HG03342 (cell line): ENCODE measurements around the gene ATP8B4.
"Not testable (repeated sequence)": the region's sequence is repeated elsewhere in the genome, so short reads cannot be mapped to it uniquely, and the experiment has no call there.

Experiments
- ATAC-seq: cut with Tn5 transposase; IDR thresholded peaks from one replicate; pipeline ENCODE4 v1.9.1; 2021; ENCODE audit warnings: mild to moderate bottlenecking, moderate library complexity; ENCODE audit not compliant: unreplicated experiment

The ATP8B4 gene

DNA sequence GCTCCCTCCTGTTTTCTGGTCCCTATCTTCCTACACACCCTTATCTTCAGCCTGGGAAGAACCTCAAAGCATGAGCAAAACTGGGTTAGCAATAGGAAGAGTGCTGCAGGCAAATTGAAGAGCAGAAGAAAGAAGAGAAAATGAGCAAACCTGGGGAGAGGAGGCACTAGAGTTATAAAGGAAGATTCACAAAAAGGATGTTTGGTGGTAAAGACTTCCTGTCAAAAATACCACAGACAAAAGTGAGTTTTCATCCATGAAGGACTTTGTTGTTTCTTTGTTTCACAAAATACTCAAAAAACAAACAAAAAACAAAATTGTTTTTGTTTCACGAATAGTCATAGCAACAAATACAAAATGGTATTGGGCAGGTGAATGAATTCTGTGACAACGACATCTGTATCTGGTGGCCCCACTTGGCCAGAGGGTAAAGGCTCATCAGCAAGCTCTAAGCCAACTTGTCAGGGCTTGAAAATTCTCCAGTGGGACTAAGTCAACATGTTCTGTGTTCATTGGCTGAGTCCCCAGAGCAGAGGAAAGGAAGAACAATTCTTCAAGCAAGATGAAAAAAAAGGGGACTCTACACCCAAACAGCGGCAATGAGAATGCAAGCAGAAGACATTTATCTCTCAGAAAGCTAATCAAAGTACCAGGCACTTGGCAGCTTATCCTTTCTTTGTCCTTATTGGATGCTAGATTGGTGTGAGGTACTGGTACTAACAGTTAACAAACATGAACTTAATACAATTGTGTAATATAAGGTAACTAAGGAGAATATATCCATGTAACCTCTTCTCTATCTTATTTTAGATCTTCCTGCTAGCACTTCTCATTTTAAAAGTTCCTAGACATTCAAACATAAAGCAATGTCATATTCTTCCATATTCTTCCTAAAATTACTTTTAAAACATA lies 9.7 kb downstream of the ATP8B4 start:
- no peak for ATAC-seq

DNA sequence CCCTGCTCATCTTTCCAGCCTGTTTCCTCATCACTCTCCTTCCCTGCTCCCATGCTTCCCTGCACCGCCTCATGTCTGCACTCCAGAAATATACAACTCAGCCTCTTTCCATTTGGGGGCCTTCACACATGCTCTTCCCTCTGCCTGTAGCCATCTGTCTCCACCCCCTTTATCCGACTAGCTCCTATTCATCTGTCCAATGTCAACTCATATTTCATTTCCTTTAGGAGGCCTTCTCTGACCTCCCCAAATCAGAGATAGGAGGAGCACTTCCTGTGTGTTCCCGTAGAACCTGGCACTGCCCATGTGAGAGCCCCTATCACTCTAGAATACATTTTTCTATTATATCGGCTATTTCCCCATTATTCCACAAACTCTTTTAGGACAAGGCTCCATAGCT lies 10.6 kb downstream of the ATP8B4 start:
- no peak for ATAC-seq

DNA sequence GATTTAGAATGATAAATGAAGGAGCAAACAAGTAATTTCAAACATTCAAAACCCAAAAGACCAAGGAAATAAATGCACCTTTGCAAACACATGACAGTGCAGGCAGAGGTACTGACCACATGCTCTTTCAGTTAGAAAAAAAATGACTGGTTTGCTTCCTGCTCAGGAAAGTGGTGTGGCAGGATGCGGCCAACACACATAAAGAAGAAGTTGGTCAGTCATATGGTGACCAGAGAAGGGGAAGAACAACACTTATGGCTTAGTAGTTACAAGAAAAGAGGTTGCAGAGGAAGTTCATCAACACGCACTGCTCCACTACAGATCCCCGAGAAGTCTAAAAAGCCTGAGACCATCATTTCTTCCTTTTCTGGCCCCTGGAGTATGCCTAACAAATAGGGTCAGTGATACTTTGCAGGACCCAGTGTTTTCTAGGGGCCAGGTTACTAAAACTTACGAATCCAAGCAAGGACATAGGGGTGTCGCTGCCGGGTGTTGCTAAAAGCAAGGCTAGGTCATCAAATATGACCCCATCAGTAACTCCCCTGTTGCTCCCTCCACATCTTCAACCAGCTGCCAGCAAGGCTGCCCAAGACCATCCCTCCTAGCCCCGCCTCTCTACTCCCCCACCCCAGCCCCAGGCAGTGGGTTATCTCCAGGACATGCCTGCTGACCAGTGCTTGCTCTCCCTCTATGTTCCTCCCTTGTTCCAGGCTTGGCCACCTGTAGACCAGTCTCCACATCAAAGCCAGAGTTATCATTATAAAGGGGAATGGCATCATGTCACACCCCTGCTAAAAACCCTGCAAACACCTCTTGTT lies 11.2 kb downstream of the ATP8B4 start:
- peak; percentile 96 for ATAC-seq

DNA sequence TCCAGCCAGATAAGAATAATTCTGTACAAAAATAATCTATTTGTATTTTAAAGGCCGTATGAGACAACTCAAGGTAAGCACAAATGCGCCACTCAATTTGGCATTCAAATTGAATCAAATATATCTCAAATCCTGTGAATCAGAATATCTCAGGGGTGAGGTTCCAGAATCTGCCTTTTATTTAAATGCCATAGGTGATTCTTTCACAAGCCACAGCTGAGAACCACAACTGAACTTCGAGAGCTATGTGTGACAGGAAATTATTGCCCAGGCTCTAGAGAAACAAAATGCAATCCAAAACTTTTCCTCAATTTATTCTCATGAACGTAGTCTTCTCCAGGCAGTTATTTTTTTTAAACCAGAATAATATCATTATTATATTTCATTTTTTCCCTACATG lies 11.9 kb downstream of the ATP8B4 start:
- no peak for ATAC-seq

DNA sequence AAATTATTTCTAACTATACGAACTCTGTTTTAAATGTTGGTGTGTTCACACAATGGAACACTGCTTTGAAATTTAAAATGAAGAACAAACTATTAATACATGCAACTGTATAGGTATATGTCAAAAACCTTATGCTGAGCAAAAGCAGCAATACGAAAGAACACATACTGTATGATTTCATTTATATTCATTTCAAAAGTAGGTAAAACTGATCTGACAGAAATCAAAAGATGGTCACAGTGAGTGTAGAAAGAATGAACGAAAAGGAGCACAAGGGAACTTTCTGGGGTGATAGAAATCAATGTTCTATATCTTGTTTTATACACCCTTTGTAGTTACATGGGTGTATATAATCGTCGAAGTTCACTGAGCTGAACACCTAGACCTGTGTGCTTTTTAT lies 12.6 kb downstream of the ATP8B4 start:
- ATAC-seq = no peak

DNA sequence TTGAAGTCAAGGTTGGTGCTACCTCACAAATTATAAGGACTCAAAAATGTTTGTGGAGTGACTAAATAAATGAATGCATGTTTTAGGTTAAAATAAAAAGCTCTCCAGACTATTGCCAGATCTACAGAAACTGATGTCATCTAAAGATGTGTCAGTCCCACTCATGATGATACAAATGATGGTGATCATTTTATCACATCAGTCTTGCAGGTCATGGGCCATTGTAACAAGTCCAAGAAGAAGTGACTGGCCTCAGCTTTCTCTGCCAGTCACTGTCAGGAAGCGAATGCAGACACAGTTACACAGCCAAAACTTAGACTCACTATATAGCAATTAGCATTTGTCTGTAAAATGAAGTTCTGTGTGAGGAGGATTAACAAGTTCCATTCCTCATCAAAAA lies 18.5 kb downstream of the ATP8B4 start:
- no peak for ATAC-seq

DNA sequence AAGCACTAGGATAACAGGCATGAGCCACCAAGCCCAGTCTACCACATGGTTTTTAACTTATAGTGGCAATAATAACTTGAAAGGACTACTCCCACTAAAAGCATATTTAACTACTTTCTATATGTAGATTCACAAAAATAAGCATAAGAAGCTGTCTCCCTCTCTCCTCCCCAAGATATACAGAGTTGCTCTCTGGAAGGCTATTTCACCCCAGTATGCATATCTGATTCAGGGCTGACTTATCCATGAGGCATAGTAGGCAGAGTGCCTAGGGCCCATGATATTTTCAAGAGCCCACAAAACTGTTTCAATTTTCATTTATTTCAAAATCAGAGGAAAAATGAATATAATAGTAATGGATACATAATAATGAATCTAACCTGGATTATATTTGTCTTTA lies 20.5 kb downstream of the ATP8B4 start:
- no peak for ATAC-seq

DNA sequence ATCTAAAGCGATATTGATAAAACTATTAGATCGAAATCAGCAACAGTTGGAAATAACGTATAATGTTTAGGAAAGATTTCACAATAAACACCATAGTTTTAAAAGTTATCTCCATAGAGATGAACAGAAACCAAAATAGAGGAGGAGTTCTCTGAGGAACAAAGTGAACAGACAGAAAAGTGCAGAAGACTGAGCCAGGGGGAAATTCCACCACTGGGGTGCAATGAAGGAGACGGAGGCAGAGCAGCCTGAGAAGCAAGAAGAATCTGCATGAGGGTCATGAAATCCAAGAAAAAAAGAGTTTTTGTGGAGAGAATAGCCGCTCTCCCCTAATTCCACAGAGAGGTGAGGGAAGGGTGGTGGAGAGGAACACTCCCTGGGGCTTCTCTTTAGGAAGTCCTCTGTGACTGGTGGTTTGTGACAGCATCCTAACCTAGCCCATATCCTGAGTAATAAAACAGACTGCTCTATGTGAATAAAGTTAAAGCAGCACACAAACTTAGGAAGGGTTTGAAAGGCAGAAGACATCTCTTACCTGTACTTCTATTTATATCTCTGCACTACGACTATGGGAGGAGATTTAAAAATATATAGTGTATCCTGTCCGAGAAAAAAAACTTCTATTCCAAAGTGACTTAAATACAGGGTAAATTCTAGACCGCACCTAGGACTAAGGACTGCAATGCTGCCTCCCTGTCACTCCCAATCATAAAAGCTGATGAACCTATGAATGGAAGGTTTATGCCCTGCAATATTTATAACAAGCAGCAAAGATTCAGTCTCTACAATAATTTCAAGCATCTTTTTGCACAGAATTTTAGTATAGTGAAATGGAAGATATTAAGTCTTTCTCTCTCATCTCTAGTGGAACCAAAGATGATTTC lies 22.9 kb downstream of the ATP8B4 start:
- ATAC-seq = no peak

DNA sequence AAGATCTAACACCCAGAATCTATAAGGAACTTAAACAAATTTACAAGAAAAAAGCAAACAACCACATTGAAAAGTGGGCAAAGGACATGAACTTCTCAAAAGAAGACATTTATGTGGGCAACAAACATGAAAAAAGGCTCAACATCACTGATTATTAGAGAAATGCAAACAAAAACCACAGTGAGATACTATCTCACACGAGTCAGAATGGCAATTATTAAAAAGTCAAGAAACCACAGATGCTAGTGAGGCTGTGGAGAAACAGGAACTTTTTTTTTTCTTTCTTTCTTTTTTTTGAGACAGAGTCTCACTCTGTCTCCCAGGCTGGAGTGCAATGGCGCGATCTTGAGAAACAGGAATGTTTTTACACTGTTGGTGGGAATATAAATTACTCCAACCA lies 29.6 kb downstream of the ATP8B4 start:
- ATAC-seq = not testable (repeated sequence)

DNA sequence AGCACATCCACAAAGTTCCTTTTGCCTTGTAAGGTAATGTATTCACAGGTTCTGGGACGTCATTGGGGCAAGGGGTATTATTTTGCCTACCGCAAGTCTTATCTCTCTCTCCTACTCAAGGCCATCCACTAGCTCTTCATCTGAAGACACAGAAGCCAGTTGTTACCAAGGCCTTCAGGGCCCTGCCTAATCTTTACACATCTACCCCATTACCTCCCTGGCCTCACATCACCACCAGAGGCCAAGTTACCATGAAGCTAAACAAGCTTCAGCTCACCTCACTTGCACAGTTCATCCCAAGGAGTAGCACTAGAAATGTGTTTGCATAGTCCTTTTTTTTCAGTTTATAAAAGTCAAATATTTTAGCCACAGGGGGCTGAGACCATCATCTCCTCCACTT lies 34.1 kb downstream of the ATP8B4 start:
- no peak for ATAC-seq

DNA sequence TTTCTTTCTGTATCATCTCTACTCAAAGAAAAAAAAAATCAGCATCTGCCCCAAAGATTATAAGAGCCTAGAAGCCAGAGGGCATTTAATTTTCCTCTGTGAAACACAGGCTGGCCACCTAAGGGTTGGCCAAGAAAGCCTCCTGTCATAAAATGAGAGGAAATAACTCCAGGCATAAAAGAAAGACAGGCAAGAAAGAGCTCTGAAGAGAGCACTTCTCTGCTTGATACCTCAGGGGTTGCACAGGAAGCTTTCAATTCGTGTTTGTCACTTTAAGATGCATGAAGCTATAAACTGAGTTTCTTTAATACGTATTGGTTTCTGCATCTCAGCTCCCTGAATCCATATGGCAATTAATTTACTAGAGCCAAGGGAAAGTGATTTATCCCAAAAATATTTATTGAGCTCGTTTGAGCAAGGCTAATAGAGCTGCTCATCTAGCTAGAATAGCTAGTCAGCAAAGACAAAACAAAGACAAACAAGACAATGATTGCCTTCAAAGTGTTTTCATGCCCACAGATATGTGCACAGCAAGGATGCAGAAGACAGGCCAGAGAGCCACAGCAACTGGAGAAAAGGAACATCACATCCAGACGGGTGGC lies 35.5 kb downstream of the ATP8B4 start:
- no peak for ATAC-seq

DNA sequence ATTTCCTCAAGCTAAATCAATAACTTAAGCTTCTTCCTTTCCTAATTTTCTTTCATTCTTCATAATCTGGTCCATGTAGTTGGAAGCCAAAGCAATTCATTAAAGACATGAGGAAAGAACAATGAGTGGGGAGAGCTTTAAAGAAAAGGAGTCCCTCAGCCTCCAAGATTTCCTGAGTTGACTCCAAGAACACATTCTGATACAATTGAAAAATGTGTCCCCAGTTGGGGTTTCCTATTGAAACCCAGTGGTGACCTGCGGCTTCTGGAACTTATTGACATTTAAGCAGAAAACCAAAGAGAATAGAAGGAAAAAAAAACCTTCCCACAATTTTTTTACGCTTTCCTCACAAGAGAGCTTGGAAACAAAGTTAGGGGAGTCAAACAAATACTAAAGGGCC lies 37.0 kb downstream of the ATP8B4 start:
- ATAC-seq = no peak

DNA sequence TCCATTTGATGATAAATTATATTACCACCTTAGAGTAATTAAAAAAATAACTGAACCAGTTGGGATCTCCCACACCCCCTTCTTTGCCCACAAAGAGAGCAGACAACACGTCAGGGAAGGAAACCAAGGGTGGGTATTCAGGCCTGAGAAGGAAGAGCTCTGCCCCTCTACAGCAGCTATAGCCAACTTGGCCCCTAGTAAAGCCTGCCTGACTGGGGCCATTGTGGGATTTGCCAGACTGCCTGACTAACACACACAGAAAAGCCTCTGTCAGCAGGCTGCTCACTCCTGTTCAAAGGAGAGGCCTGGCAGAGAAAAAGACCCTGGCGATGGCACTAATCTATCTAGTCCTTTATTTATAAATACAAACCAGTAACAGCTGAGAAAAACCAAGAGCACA lies 41.4 kb downstream of the ATP8B4 start:
- ATAC-seq = no peak

DNA sequence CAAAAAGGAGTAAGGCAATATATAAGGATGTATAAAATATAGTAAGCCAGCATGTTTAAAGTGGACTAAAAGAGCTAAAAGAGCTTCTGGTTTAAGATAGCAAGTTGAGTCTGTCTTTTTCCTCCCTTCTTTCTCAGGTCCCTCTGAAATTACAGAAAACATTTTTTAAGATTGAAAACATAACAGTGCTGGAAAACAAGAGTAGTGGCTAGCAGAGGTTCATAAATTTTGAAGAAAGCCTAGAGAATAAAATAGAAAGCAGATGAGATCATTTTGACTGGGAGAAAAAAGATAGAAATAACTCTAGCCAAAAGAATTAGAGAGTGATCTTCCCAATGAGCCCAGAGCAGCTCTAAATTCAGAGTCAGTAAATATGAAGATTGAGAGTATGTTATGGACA lies 41.9 kb downstream of the ATP8B4 start:
- ATAC-seq = no peak

DNA sequence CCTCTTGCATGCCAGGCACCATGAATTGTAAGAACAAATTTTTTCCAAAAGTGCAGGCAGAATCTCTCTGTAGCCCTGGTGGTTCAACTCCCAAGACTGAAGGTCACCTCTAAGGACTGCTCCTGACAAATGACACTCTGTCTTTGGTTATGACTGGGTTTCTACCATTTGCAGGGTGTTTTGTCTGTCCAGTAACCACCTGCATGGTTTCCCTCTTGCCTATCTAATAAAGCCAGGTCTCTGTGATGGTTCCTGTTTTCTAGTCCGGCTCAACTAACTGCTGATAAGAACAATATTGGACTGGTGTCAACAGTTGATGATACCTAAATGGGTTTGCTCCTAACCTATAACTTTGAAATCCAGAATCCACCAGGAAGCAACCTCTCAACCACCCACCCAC lies 43.7 kb downstream of the ATP8B4 start:
- no peak for ATAC-seq

DNA sequence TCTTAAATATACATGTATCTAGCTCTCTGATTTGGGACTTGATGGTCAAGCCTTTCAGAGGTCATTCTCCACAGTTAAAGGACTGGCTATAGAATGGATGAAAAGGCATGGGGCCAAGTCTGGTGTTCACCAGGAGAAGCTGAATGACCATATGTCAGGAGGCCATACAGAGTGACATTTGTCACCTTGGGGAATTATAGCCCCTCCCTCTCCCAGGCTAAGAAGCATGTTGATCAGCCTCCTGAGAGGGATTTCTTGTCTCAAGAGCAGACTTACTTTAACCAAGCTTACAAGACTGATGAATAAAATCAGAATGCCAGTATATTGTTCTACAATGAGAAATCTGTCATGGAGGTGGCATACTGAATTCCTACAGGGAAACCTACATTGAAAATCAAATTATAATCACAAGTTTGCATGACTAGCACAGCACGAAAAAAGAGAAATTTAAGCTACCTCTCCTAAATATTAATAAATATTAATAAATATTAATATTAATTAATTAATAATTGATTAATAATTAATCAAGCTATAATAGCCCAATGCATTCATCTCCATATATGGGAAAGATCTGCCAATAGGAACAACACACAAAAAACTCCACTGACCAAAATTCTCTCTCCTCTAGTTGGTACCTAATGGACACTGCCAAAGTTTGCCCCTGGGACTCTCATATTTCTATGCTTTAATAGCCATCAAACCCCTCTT lies 47.3 kb downstream of the ATP8B4 start:
- ATAC-seq = no peak

DNA sequence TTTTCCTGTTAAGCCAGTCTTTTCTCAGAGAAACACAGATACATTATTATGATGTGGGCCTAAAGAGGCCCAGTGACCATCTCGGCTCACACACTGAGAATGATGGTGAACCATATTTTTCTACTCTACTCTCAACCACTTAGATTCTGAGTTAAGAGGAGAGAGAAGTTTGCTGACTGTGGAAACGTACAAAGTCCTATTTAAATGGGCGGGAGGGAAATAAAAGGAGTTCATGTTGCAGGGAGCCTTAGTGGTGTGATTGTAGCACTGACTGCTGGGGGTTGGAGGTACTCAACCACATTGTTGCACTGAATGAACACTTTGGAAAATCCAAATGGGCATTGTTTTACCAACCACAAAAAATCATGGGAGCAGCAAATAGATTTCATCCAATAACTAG lies 51.0 kb downstream of the ATP8B4 start:
- ATAC-seq = no peak

DNA sequence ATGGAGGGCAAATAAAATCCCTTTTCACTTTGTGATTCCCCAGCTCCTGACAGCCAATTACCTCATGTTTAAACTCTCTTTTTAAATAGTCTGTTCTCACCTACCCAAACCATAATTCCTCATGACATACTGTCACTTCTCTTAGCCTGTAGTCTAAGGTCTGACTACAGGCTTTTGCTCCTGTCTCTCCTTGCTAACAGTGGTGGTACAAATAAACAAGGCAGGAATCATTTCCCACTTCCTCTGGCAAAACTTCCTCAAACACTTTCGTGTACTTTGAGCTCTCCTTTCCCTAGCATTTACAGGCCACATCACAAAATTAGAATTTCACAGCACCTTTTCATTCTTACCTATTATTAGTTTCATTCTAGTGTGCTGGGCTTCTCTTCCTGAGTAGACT lies 51.8 kb downstream of the ATP8B4 start:
- ATAC-seq = no peak

DNA sequence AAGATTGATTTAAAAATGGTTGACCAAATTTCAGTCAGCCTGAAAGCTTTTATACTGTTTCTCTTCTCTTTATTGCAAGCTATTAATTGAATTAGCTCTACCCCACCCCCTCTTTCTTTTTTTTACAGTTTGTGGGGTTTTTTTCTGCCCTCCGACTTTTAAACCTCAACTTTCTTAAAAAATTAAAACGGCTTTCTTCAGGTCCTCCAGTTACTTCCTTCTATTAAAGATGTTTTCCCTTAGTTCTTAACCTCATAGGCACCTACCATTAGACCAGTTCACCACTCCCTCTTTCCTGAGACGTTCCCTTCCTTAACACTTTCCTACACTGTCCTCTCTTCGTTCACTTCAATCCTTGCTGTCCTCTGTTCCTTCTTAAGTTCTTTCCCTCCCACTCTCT lies 52.4 kb downstream of the ATP8B4 start:
- ATAC-seq = no peak

DNA sequence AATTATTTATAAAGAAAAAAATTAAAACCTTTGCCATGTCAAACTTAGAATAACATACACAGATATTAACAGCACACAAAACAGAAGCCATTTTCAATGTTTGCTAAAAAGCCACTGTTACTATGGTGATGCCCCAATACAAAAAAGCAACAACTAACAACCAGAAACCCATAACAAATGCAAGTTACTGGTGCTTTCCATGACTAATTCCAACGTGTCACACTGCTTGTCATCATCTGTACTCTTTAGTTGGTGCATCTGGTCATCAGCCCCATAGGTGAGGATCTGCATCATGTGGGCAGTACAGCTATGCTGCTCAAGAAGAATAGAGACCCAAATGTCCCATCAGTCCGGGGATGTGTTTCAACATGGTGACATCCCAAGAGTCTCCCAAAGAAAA lies 52.8 kb downstream of the ATP8B4 start:
- ATAC-seq = peak; percentile 61
